Aorta (tissue), 5 donors: ENCODE data around the gene GPALPP1. TPM values are rescaled to one million over a fixed set of nuclear protein-coding genes. Genes with fewer than 3 reads are reported as not detected.
"Not testable (repeated sequence)": the region's sequence is repeated elsewhere in the genome, so short reads cannot be mapped to it uniquely, and the experiment has no call there.

Experiments used
- ATAC-seq: fragments of 200-7000 bp; cut with Tn5 transposase; one replicate; pipeline ENCODE4 v1.9.1; 2022; ENCODE audit warnings: moderate library complexity; ENCODE audit not compliant: low FRiP score
- DNase-seq, 2 donors: peaks; one replicate each; pipeline ENCODE4 v3.0.0-alpha.2; 2020
- H3K27ac ChIP-seq, 2 donors: one replicate each; pipeline ENCODE4 v1.5.1; 2013; ENCODE audit warnings: low read length in 2 of 2, mild to moderate bottlenecking in 2 of 2, moderate library complexity in 2 of 2, control low read depth in 1 of 2, inconsistent platforms in 1 of 2, low read depth in 1 of 2
- H3K27me3 ChIP-seq, 2 donors: one replicate each; pipeline ENCODE4 v1.6.1; 2013; ENCODE audit warnings: control low read depth in 1 of 2, low read length in 1 of 2, mild to moderate bottlenecking in 1 of 2, moderate library complexity in 1 of 2; ENCODE audit not compliant: insufficient read depth in 2 of 2, control insufficient read depth in 1 of 2
- H3K36me3 ChIP-seq, 2 donors: one replicate each; pipeline ENCODE4 v1.6.1; 2013; ENCODE audit warnings: control low read depth in 1 of 2, low read length in 1 of 2, mild to moderate bottlenecking in 1 of 2; ENCODE audit not compliant: insufficient read depth in 2 of 2, control insufficient read depth in 1 of 2
- H3K4me1 ChIP-seq, 2 donors: one replicate each; pipeline ENCODE4 v1.6.1; 2013; ENCODE audit warnings: low read length in 2 of 2, control low read depth in 1 of 2, mild to moderate bottlenecking in 1 of 2, moderate library complexity in 1 of 2; ENCODE audit not compliant: insufficient read depth in 2 of 2, control insufficient read depth in 1 of 2
- H3K4me3 ChIP-seq, 2 donors: one replicate each; pipeline ENCODE4 v1.5.1; 2013; ENCODE audit warnings: low read length in 2 of 2, control low read depth in 1 of 2, mild to moderate bottlenecking in 1 of 2
- H3K9me3 ChIP-seq: one replicate; pipeline ENCODE4 v1.6.1; 2013; ENCODE audit warnings: mild to moderate bottlenecking, low read length; ENCODE audit not compliant: control insufficient read depth
- WGBS, 2 donors: extraction: QIAGEN DNeasy Blood & Tissue Kit; methylation state at CpG; one replicate each; pipeline ENCODE4 v1.1.7; 2013; 5-methylcytosine and 5-hydroxymethylcytosine counted together
- intact Hi-C, 2 donors: fragments of 100-400 bp; cut with DNase I; formaldehyde crosslinking; loops; one replicate each; pipeline versions ENCODE4 v1.14.2 to v1.15.0; 2022
- polyA plus RNA-seq, 2 donors: library from polyadenylated mRNA; stranded (reverse); fragments of 200-250 nt; gene quantifications; one replicate each; pipeline ENCODE4 v1.2.3, GENCODE V29; 2013
- total RNA-seq, 2 donors: library from RNA; stranded (reverse); fragmentation: NEBNext Ultra II Directional; extraction: Animal tissue kit (Norgen Biotek cat#: 25700); gene quantifications; one replicate each; pipeline ENCODE4 v1.2.1, GENCODE V29; 2021
- donor health status: healthy with polysubstance abuse.
- donor health status: Bipolar disorder and iron deficiency.
- donor health status: DM: no; HTN: no; CAD: no.
- donor health status: DM: no; HTN: no; CAD: no.
- donor health status: DM: yes; HTN: yes; CAD: no.

The GPALPP1 gene
- total and polyA plus RNA-seq, 4 donors = 4.8 to 28.5 (median 18.2) TPM

DNA sequence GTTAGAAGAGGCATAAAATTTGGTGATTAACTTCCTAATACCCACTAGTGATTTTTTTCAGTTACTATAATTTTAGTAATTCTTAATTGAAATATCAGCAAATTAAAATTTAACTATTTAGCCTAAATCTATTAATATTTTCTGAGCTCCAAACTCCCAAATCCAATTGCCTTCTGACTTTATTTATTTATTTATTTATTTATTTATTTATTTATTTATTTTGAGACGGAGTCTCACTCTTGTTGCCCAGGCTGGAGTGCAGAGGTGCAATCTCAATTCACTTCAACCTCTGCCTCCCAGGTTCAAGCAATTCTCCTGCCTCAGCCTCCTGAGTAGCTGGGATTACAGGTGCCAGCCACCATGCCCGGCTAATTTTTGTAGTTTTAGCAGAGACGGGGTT is 74.6 kb downstream of the GPALPP1 start:
- DNase-seq, H3K4me3 ChIP-seq, H3K27ac ChIP-seq, H3K36me3 ChIP-seq, ATAC-seq, H3K9me3 ChIP-seq, H3K27me3 ChIP-seq, intact Hi-C loops, H3K4me1 ChIP-seq: not testable (repeated sequence)
- WGBS, 2 donors = 91 to 94% methylated on average over 3 of the region's 3 CpGs

DNA sequence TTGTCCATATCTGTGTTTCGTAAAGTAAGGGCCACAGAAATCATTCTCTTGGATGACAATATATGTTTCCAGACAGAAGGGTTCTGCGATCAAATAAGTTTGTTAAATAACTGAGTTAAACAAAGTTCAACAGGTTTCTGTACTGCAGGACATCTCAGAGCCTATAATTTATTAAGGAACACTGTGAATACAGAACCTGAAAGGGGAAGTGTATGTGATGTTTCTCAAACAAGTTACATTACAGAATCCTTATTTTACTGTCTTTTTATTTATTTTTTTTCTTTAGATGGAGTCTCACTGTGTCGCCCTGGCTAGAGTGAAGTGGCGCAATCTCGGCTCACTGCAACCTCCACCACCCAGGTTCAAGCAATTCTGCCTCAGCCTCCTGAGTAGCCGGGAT is 75.6 kb downstream of the GPALPP1 start:
- no peaks in the 10 kb centered on the region for H3K9me3 ChIP-seq
- no peaks in the 10 kb centered on the region for H3K27me3 ChIP-seq
- no peak overlapping the region for H3K4me3 ChIP-seq
- intact Hi-C loops = no loop called here
- H3K27ac ChIP-seq = no peak overlapping the region
- peaks cover 0 to 2% of the 10 kb centered on the region in 2 donors for H3K4me1 ChIP-seq
- DNase-seq (no peak), ATAC-seq (no peak)
- 92 to 93% methylated on average over 6 of the region's 6 CpGs for WGBS, 2 donors
- no peaks in the 10 kb centered on the region for H3K36me3 ChIP-seq

DNA sequence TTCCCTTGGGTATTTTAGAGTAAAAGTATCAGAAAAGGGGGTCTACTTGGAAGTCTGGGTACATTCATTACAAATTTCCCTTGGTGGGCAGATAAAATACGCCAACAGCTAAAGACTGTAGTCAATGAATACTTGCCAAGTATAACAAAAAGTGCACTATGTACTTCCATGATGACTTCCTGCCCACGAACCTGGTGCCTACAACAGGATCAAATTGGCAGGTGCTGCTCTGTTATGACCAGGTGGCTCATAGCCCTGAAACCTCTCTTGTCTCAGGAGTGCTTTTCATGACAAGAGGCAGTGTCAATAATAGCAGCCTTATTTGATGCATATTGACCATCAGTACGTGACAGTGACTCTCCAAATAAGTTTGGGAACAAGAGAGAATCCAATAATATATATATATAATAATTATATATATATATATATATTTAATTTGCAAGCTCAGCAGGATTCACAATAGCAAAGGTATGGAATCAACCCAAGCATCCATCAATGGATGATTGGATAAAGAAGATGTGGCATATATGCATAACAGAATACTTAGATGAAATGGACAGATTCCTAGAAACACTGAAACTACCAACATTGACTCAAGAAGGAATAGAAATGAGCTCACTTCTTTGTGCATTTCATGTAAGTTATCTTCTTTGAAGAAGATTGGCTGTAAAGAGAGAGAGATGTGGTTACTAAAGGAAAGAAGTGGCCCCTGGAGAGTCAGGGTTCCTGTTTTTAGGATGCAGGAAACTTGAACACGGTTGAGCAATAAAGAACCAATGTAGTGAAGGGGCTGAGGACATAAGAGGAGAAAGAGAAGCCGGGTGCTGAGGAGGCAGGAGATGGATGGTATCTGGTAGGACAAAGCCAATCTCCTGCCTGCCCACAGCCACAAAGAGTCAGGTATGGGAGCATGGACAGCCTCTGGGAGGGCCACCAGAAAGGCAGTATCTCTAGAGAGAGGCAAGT is 79.0 kb downstream of the GPALPP1 start:
- H3K27me3 ChIP-seq = no peaks in the 10 kb centered on the region
- intact Hi-C loops = no loop called here
- no peak overlapping the region for H3K27ac ChIP-seq
- H3K4me1 ChIP-seq = peaks cover 0 to 2% of the 10 kb centered on the region in 2 donors
- DNase-seq (no peak), ATAC-seq (no peak)
- WGBS, 2 donors = 61 to 67% methylated on average over 5 of the region's 5 CpGs
- H3K4me3 ChIP-seq = no peak overlapping the region
- H3K9me3 ChIP-seq = no peaks in the 10 kb centered on the region
- no peaks in the 10 kb centered on the region for H3K36me3 ChIP-seq

DNA sequence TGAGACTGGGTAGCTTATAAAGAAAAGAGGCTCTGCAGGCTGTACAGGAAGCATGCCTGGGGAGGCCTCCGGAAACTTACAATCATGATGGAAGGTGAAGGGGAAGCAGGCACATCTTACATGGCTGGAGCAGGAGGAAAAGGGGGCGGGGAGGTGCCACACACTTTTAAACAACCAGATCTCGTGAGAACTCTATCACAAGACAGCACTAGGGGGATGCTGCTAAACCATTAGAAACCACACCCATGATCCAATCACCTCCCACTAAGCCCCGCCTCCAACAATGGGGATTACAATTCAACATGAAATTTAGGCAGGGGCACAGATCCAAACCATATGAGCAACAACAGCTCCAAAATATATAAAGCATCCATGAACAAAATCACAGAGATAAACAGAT is 84.5 kb downstream of the GPALPP1 start:
- Histone ChIP-seq H3K9me3 (peaks cover 2% of the 10 kb centered on the region), H3K36me3 (no peaks in the 10 kb centered on the region), H3K4me1 (no peaks in the 10 kb centered on the region), H3K27ac (no peak overlapping the region), H3K4me3 (no peak overlapping the region), H3K27me3 (no peaks in the 10 kb centered on the region)
- ATAC-seq = no peak
- DNase-seq = no peak
- intact Hi-C loops = no loop called here
- 85 to 90% methylated on average over 4 of the region's 4 CpGs for WGBS, 2 donors

DNA sequence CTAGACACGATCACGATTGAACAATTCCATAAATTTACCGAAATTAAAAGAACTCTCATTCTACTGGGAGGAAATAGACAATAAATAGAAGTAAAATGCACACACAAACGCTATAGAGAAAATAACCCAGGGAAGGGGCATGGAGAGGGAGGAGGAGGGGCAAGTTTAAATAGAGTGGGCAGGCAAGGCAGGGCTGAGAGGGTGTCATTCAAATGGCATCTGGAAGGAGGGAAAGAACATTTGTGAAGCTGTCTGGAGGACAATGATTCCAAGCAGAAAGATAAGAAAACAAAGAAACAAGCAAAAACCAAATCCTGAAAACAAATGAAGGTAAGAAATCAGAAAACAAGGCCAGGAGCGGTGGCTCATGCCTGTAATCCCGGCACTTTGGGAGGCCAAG is 85.4 kb downstream of the GPALPP1 start:
- WGBS, 2 donors = 89 to 91% methylated on average over 6 of the region's 6 CpGs
- Histone ChIP-seq H3K4me1 (no peaks in the 10 kb centered on the region), H3K4me3 (no peak overlapping the region), H3K27me3 (no peaks in the 10 kb centered on the region), H3K27ac (no peak overlapping the region), H3K36me3 (no peaks in the 10 kb centered on the region), H3K9me3 (peaks cover 2% of the 10 kb centered on the region)
- ATAC-seq = no peak
- intact Hi-C loops = no loop called here
- no peak for DNase-seq

DNA sequence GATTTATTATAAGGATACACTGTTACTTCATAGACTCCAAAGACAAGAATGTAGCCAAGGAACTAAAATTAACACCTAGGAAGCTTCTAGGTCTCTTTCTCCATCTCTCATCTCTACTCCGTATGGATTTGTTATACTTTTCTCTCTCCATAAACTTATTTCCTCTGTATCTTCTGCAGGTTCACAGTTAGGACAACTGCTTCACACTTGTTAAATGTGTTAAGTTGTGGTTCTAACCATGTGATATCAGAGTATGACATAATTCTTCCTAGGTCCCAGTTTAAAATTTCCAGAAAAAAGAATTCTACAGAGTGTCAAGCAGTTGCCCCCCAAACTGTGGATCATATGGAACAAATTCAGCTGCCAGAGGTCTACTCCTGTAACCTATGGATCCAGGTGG is 88.7 kb downstream of the GPALPP1 start:
- intact Hi-C loops = no loop called here
- Histone ChIP-seq H3K4me1 (no peaks in the 10 kb centered on the region), H3K27ac (no peak overlapping the region), H3K27me3 (no peaks in the 10 kb centered on the region), H3K4me3 (no peak overlapping the region), H3K9me3 (peaks cover 2% of the 10 kb centered on the region), H3K36me3 (no peaks in the 10 kb centered on the region)
- 52 to 57% methylated on average over 1 of the region's 1 CpG for WGBS, 2 donors
- no peak for ATAC-seq
- DNase-seq = no peak

Other genes with a start within 250 kb of the GPALPP1 start
- 1 to 10 TPM; 4.4 to 4.6 TPM for gene NUFIP1, start 67 bp upstream of the GPALPP1 start, total RNA-seq
- gene NUFIP1, start 67 bp upstream of the GPALPP1 start, polyA plus RNA-seq = 1 to 10 TPM; 1.9 to 2.6 TPM
- 10 to 100 TPM; 11.5 to 13.3 TPM for gene GTF2F2, start 131.0 kb downstream of the GPALPP1 start, total RNA-seq
- 10 to 100 TPM; 10.5 to 16.5 TPM for gene GTF2F2, start 131.0 kb downstream of the GPALPP1 start, polyA plus RNA-seq
- under 1 TPM in 1 of 2 donors, not detected in 1; 0.60 TPM for gene KCTD4, start 211.5 kb downstream of the GPALPP1 start, total RNA-seq
- gene KCTD4, start 211.5 kb downstream of the GPALPP1 start, polyA plus RNA-seq = under 1 TPM; 0.25 to 0.26 TPM